ENCODE measurements around the gene PTPRA. TPM values are rescaled to one million over a fixed set of nuclear protein-coding genes. Genes with fewer than 3 reads are reported as not detected.

Gene PTPRA
- total RNA-seq, 2 donors from 2014 or later = 52.4 to 58.7 TPM

- no peaks in the 10 kb centered on the region for H3K36me3 ChIP-seq (ENCODE audit: control insufficient read depth, insufficient read depth, low read length)
- TF ChIP-seq CTCF (conservative IDR thresholded peaks at IDR 0.05) = no peak
- Mint-ChIP-seq H3K4me3 (no peak overlapping the region), H3K4me1 (peaks cover 15% of the 10 kb centered on the region), H3K27ac (no peak overlapping the region), H3K36me3 (ENCODE audit: low read depth) (peaks cover 18% of the 10 kb centered on the region), H3K9me3 (no peaks in the 10 kb centered on the region), H3K27me3 (ENCODE audit: insufficient read depth) (no peaks in the 10 kb centered on the region)
- H3K9ac ChIP-seq (ENCODE audit: extremely low read depth, low read length, poor library complexity, severe bottlenecking) = no peak overlapping the region
- H3K9me3 ChIP-seq (ENCODE audit: control insufficient read depth, low read length) = no peaks in the 10 kb centered on the region
- DNase-seq = no peak
- no peak overlapping the region for H3K4me3 ChIP-seq (ENCODE audit: low read length)
- no peak overlapping the region for H3K27ac ChIP-seq (ENCODE audit: low read depth, low read length)
- WGBS, 2 experiments (ENCODE audit: insufficient coverage in 1 of 2, insufficient read length in 1 of 2) = 72 to 88% methylated on average over 6 to 7 of the region's 7 CpGs
- no peaks in the 10 kb centered on the region for H3K4me1 ChIP-seq (ENCODE audit: control insufficient read depth, insufficient read depth, low read length)
- no peaks in the 10 kb centered on the region for H3K27me3 ChIP-seq (ENCODE audit: control insufficient read depth, insufficient read depth, low read length, poor library complexity, severe bottlenecking)
Measured at GRCh38 chr20:2880650-2881049, 7.4 kb downstream of the PTPRA start.

- no peak for DNase-seq
- Mint-ChIP-seq H3K4me1 (peaks cover 7% of the 10 kb centered on the region), H3K27me3 (ENCODE audit: insufficient read depth) (no peaks in the 10 kb centered on the region), H3K27ac (no peak overlapping the region), H3K36me3 (ENCODE audit: low read depth) (peaks cover 17% of the 10 kb centered on the region), H3K9me3 (no peaks in the 10 kb centered on the region), H3K4me3 (no peak overlapping the region)
- TF ChIP-seq CTCF (conservative IDR thresholded peaks at IDR 0.05) = no peak
- H3K9ac ChIP-seq (ENCODE audit: extremely low read depth, low read length, poor library complexity, severe bottlenecking) = no peak overlapping the region
- 90% methylated on average over 3 of the region's 3 CpGs; no CpG with 5 or more reads in 1 of the 2 experiments for WGBS, 2 experiments (ENCODE audit: insufficient coverage in 1 of 2, insufficient read length in 1 of 2)
- no peak overlapping the region for H3K27ac ChIP-seq (ENCODE audit: low read depth, low read length)
- H3K36me3 ChIP-seq (ENCODE audit: control insufficient read depth, insufficient read depth, low read length) = no peaks in the 10 kb centered on the region
- no peaks in the 10 kb centered on the region for H3K27me3 ChIP-seq (ENCODE audit: control insufficient read depth, insufficient read depth, low read length, poor library complexity, severe bottlenecking)
- H3K4me3 ChIP-seq (ENCODE audit: low read length) = no peak overlapping the region
- H3K9me3 ChIP-seq (ENCODE audit: control insufficient read depth, low read length) = no peaks in the 10 kb centered on the region
- H3K4me1 ChIP-seq (ENCODE audit: control insufficient read depth, insufficient read depth, low read length) = no peaks in the 10 kb centered on the region
Measured at GRCh38 chr20:2883726-2884637, 10.7 kb downstream of the PTPRA start.

- H3K4me1 ChIP-seq (ENCODE audit: control insufficient read depth, insufficient read depth, low read length) = no peaks in the 10 kb centered on the region
- no peaks in the 10 kb centered on the region for H3K9me3 Mint-ChIP-seq
- H3K27me3 Mint-ChIP-seq (ENCODE audit: insufficient read depth) = no peaks in the 10 kb centered on the region
- no peak overlapping the region for H3K27ac ChIP-seq (ENCODE audit: low read depth, low read length)
- peaks cover 13% of the 10 kb centered on the region for H3K36me3 Mint-ChIP-seq (ENCODE audit: low read depth)
- H3K9me3 ChIP-seq (ENCODE audit: control insufficient read depth, low read length) = no peaks in the 10 kb centered on the region
- no peaks in the 10 kb centered on the region for H3K27me3 ChIP-seq (ENCODE audit: control insufficient read depth, insufficient read depth, low read length, poor library complexity, severe bottlenecking)
- H3K4me1 Mint-ChIP-seq = peaks cover 1% of the 10 kb centered on the region
- TF ChIP-seq CTCF (conservative IDR thresholded peaks at IDR 0.05) = no peak
- H3K27ac Mint-ChIP-seq = no peak overlapping the region
- no peak for DNase-seq
- no peak overlapping the region for H3K4me3 ChIP-seq (ENCODE audit: low read length)
- H3K4me3 Mint-ChIP-seq = no peak overlapping the region
- 98 to 100% methylated on average over 3 of the region's 3 CpGs for WGBS, 2 experiments (ENCODE audit: insufficient coverage in 1 of 2, insufficient read length in 1 of 2)
- H3K36me3 ChIP-seq (ENCODE audit: control insufficient read depth, insufficient read depth, low read length) = no peaks in the 10 kb centered on the region
- H3K9ac ChIP-seq (ENCODE audit: extremely low read depth, low read length, poor library complexity, severe bottlenecking) = no peak overlapping the region
Measured at GRCh38 chr20:2887715-2888114, 14.4 kb downstream of the PTPRA start.

Data from endodermal cell (in vitro differentiated cells).